ENCODE measurements around the gene STRIT1.

DNA sequence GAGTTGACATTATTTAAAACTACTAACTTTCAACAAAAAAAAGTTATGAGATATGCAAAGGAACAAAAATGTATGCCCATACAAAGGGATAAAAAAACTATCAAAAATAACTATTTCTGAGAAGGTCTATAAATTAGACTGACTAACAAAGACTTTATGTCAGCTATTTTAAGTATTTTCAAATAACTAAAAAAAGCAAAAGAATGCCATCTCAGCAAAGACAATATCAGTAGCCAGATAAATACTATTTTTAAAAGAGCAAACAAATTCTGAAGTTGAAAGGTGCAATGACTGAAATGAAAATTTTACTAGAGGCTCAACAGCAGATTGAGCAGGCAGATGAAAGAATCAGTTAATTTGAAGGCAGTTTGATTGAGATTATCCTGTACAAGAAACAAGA, 3.6 kb upstream of the STRIT1 start:
- TF ChIP-seq, protein P1, sequence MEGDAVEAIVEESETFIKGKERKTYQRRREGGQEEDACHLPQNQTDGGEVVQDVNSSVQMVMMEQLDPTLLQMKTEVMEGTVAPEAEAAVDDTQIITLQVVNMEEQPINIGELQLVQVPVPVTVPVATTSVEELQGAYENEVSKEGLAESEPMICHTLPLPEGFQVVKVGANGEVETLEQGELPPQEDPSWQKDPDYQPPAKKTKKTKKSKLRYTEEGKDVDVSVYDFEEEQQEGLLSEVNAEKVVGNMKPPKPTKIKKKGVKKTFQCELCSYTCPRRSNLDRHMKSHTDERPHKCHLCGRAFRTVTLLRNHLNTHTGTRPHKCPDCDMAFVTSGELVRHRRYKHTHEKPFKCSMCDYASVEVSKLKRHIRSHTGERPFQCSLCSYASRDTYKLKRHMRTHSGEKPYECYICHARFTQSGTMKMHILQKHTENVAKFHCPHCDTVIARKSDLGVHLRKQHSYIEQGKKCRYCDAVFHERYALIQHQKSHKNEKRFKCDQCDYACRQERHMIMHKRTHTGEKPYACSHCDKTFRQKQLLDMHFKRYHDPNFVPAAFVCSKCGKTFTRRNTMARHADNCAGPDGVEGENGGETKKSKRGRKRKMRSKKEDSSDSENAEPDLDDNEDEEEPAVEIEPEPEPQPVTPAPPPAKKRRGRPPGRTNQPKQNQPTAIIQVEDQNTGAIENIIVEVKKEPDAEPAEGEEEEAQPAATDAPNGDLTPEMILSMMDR (conservative IDR thresholded peaks at IDR 0.05 in 1 of 2, IDR thresholded peaks at IDR 0.05 in 1 of 2; ENCODE audit: extremely low read depth in 1 of 2, insufficient read depth in 1 of 2, low read depth in 1 of 2, low read length in 2 of 2), result no peak
- TF ChIP-seq EZH2 (IDR thresholded peaks at IDR 0.05; ENCODE audit: borderline replicate concordance, low read length), result no peak
